Activated naive CD4-positive, alpha-beta T cell treated with anti-CD3 and anti-CD28 coated beads, Interleukin-2, amount 10 ng/mL, durations not matched to agents 7 days and 5 days (primary cell): ENCODE measurements around the gene SECTM1.

Experiments used
- CTCF ChIA-PET: fragments of 350-600 bp; sonication (Branson Sonifier 250); formaldehyde crosslinking; loops from one replicate; lab custom pipeline; 2021; ENCODE audit warnings: antibody characterized with exemption; lab: Charles Lee
- DNase-seq: peaks from one replicate; pipeline ENCODE4 v3.0.0-alpha.2; 2020
- H3K27ac Mint-ChIP-seq: one replicate; pipeline ENCODE4 v1.8.0; 2021; ENCODE audit warnings: mild to moderate bottlenecking, moderate library complexity, mixed read lengths
- H3K27me3 Mint-ChIP-seq: one replicate; pipeline ENCODE4 v1.8.0; 2021; ENCODE audit warnings: mild to moderate bottlenecking, mixed read lengths
- H3K36me3 Mint-ChIP-seq: one replicate; pipeline ENCODE4 v1.8.0; 2021; ENCODE audit warnings: mixed read lengths
- H3K4me1 Mint-ChIP-seq: one replicate; pipeline ENCODE4 v1.8.0; 2021; ENCODE audit warnings: mixed read lengths
- H3K4me3 Mint-ChIP-seq: one replicate; pipeline ENCODE4 v1.8.0; 2021; ENCODE audit warnings: mild to moderate bottlenecking, moderate library complexity, mixed read lengths
- H3K9me3 Mint-ChIP-seq: one replicate; pipeline ENCODE4 v1.8.0; 2021; ENCODE audit warnings: mixed read lengths

SECTM1 gene

GRCh38 chr17:82302568-82302963 lies 31.0 kb downstream of the SECTM1 start:
- H3K27me3 Mint-ChIP-seq: peaks cover 8% of the 10 kb centered on the region
- H3K4me3 Mint-ChIP-seq: peak overlapping the region; percentile 70
- no peaks in the 10 kb centered on the region for H3K9me3 Mint-ChIP-seq
- no peaks in the 10 kb centered on the region for H3K36me3 Mint-ChIP-seq
- DNase-seq: no peak
- peak overlapping the region; percentile 92 for H3K27ac Mint-ChIP-seq
- peaks cover 87% of the 10 kb centered on the region for H3K4me1 Mint-ChIP-seq
- CTCF ChIA-PET: interaction anchor here (0.9 to 8.0 kb wide), 7 partner anchors 9 to 67 kb away, joined by 3 to 58 read pairs (median 6); partner anchors contain the start of genes CD7, CSNK1D and SECTM1

GRCh38 chr17:82301916-82302567 lies 31.5 kb downstream of the SECTM1 start:
- Mint-ChIP-seq H3K4me3 (peak overlapping the region; percentile 70), H3K9me3 (no peaks in the 10 kb centered on the region), H3K27ac (peak overlapping the region; percentile 92), H3K36me3 (no peaks in the 10 kb centered on the region), H3K4me1 (peaks cover 92% of the 10 kb centered on the region), H3K27me3 (peaks cover 6% of the 10 kb centered on the region)
- DNase-seq: peak; percentile 71
- CTCF ChIA-PET: interaction anchor here (0.9 to 8.0 kb wide), 9 partner anchors 9 to 66 kb away, joined by 3 to 58 read pairs (median 6); partner anchors contain the start of genes CD7, CSNK1D and SECTM1

GRCh38 chr17:82301300-82301915 lies 32.2 kb downstream of the SECTM1 start:
- Mint-ChIP-seq H3K27me3 (peaks cover 3% of the 10 kb centered on the region), H3K9me3 (no peaks in the 10 kb centered on the region), H3K36me3 (no peaks in the 10 kb centered on the region), H3K4me1 (peaks cover 94% of the 10 kb centered on the region), H3K27ac (peak overlapping the region; percentile 92), H3K4me3 (peak overlapping the region; percentile 46)
- no peak for DNase-seq
- CTCF ChIA-PET: interaction anchor here (0.8 to 8.0 kb wide), 13 partner anchors 9 to 66 kb away, joined by 3 to 58 read pairs (median 6); partner anchors contain the start of genes CD7, CSNK1D and SECTM1

GRCh38 chr17:82300707-82301270 lies 32.8 kb downstream of the SECTM1 start:
- CTCF ChIA-PET: interaction anchor here (0.6 to 8.0 kb wide), 14 partner anchors 10 to 316 kb away, joined by 3 to 58 read pairs (median 4); partner anchors contain the start of genes CD7 and SECTM1
- Mint-ChIP-seq H3K4me3 (peak overlapping the region; percentile 46), H3K9me3 (no peaks in the 10 kb centered on the region), H3K27me3 (peaks cover 3% of the 10 kb centered on the region), H3K4me1 (peaks cover 91% of the 10 kb centered on the region), H3K36me3 (no peaks in the 10 kb centered on the region), H3K27ac (peak overlapping the region; percentile 100)
- peak; percentile 78 for DNase-seq

- CTCF ChIA-PET: interaction anchor here (0.6 to 8.0 kb wide), 13 partner anchors 10 to 316 kb away, joined by 3 to 58 read pairs (median 5); partner anchors contain the start of genes CD7 and SECTM1
- DNase-seq: no peak
- Mint-ChIP-seq H3K4me1 (peaks cover 91% of the 10 kb centered on the region), H3K4me3 (peak overlapping the region; percentile 92), H3K27me3 (peaks cover 3% of the 10 kb centered on the region), H3K27ac (peak overlapping the region; percentile 100), H3K9me3 (no peaks in the 10 kb centered on the region), H3K36me3 (no peaks in the 10 kb centered on the region)
Observed at GRCh38 chr17:82300228-82300627, 33.3 kb downstream of the SECTM1 start.

- H3K4me1 Mint-ChIP-seq: peaks cover 90% of the 10 kb centered on the region
- no peaks in the 10 kb centered on the region for H3K9me3 Mint-ChIP-seq
Observed at GRCh38 chr17:82299452-82299851, 34.1 kb downstream of the SECTM1 start.

GRCh38 chr17:82298538-82299421 lies 34.8 kb downstream of the SECTM1 start:
- H3K4me3 Mint-ChIP-seq: peak overlapping the region; percentile 92

More at GRCh38 chr17:82299452-82299851, 34.1 kb downstream of the SECTM1 start:
- DNase-seq: peak; percentile 66
- CTCF ChIA-PET: interaction anchor here (1.1 to 8.0 kb wide), 6 partner anchors 11 to 54 kb away, joined by 3 to 58 read pairs (median 9); partner anchors contain the start of gene CD7
- Mint-ChIP-seq H3K27me3 (peaks cover 3% of the 10 kb centered on the region), H3K27ac (peak overlapping the region; percentile 100), H3K4me3 (peak overlapping the region; percentile 92), H3K36me3 (peaks cover 2% of the 10 kb centered on the region)

GRCh38 chr17:82297714-82298537 lies 35.6 kb downstream of the SECTM1 start:
- Mint-ChIP-seq H3K4me3 (peak overlapping the region; percentile 92), H3K27ac (peak overlapping the region; percentile 100), H3K27me3 (peaks cover 3% of the 10 kb centered on the region), H3K9me3 (no peaks in the 10 kb centered on the region), H3K4me1 (peaks cover 89% of the 10 kb centered on the region), H3K36me3 (peaks cover 4% of the 10 kb centered on the region)
- peak; percentile 95 for DNase-seq
- CTCF ChIA-PET: interaction anchor here (0.7 to 5.1 kb wide), 7 partner anchors 19 to 127 kb away, joined by 3 to 55 read pairs (median 3); partner anchors contain the start of gene CD7

More at GRCh38 chr17:82298538-82299421, 34.8 kb downstream of the SECTM1 start:
- no peak for DNase-seq
- Mint-ChIP-seq H3K9me3 (no peaks in the 10 kb centered on the region), H3K36me3 (peaks cover 3% of the 10 kb centered on the region), H3K27me3 (peaks cover 3% of the 10 kb centered on the region), H3K4me1 (peaks cover 93% of the 10 kb centered on the region), H3K27ac (peak overlapping the region; percentile 100)
- CTCF ChIA-PET: interaction anchor here (0.7 to 5.1 kb wide), 9 partner anchors 18 to 126 kb away, joined by 3 to 55 read pairs (median 3); partner anchors contain the start of gene CD7

GRCh38 chr17:82297280-82297713 lies 36.3 kb downstream of the SECTM1 start:
- CTCF ChIA-PET: interaction anchor here (1.0 to 5.1 kb wide), 4 partner anchors 20 to 61 kb away, joined by 3 to 55 read pairs (median 8); partner anchors contain the start of gene CD7
- H3K9me3 Mint-ChIP-seq: no peaks in the 10 kb centered on the region
- DNase-seq: peak; percentile 89
- peak overlapping the region; percentile 92 for H3K4me3 Mint-ChIP-seq
- peaks cover 85% of the 10 kb centered on the region for H3K4me1 Mint-ChIP-seq
- peaks cover 3% of the 10 kb centered on the region for H3K27me3 Mint-ChIP-seq
- peaks cover 4% of the 10 kb centered on the region for H3K36me3 Mint-ChIP-seq
- peak overlapping the region; percentile 100 for H3K27ac Mint-ChIP-seq

GRCh38 chr17:82296511-82297279 lies 36.9 kb downstream of the SECTM1 start:
- H3K27me3 Mint-ChIP-seq: peaks cover 3% of the 10 kb centered on the region
- H3K36me3 Mint-ChIP-seq: peaks cover 4% of the 10 kb centered on the region
- H3K4me1 Mint-ChIP-seq: peaks cover 82% of the 10 kb centered on the region
- peak overlapping the region; percentile 92 for H3K4me3 Mint-ChIP-seq
- CTCF ChIA-PET: interaction anchor here (1.0 to 5.1 kb wide), 4 partner anchors 20 to 61 kb away, joined by 3 to 55 read pairs (median 8); partner anchors contain the start of gene CD7
- DNase-seq: peak; percentile 42
- H3K9me3 Mint-ChIP-seq: no peaks in the 10 kb centered on the region
- H3K27ac Mint-ChIP-seq: peak overlapping the region; percentile 100

GRCh38 chr17:82295472-82295814 lies 38.1 kb downstream of the SECTM1 start:
- Mint-ChIP-seq H3K9me3 (no peaks in the 10 kb centered on the region), H3K4me1 (peaks cover 75% of the 10 kb centered on the region), H3K4me3 (no peak overlapping the region), H3K27me3 (peaks cover 3% of the 10 kb centered on the region), H3K36me3 (peaks cover 4% of the 10 kb centered on the region), H3K27ac (peak overlapping the region; percentile 22)
- DNase-seq: no peak
- CTCF ChIA-PET: no interaction called here
